ENCODE data around the gene CXCL8. TPM values are rescaled to one million over a fixed set of nuclear protein-coding genes. Genes with fewer than 3 reads are reported as not detected.

CXCL8 gene
- total and polyA plus RNA-seq, 9 of the 15 experiments (the other 6 are each of a cell fraction or from before 2014, with no cell fraction given) = 1.6 to 7.7 (median 3.3) TPM

- WGBS (ENCODE audit: insufficient coverage, low coverage, missing lambda C conversion rate) = 63% methylated on average over 8 of the region's 8 CpGs
- no peak; the same call in 2 of the 3 replicates for ATAC-seq
- Histone ChIP-seq H3K4me3 (no peak overlapping the region), H3K36me3 (ENCODE audit: control insufficient read depth, insufficient read depth, low read length) (no peaks in the 10 kb centered on the region), H3K9ac (ENCODE audit: insufficient read depth in 1 of 2, low read depth in 2 of 2, low read length in 2 of 2) (no peak overlapping the region; a peak in 1 of 4 replicates), H3K4me2 (ENCODE audit: insufficient read depth, low read length) (no peak overlapping the region), H3K4me1 (replicated peaks in 1 of 2; ENCODE audit: control insufficient read depth in 2 of 2, insufficient read depth in 2 of 2, low read length in 2 of 2) (peaks cover 0 to 17% of the 10 kb centered on the region in 2 experiments; a peak in 4 of 5 replicates), H4K20me1 (replicated peaks; ENCODE audit: control insufficient read depth, insufficient read depth, low read length) (no peaks in the 10 kb centered on the region), H2AFZ (ENCODE audit: low read depth, low read length) (peak overlapping the region; percentile 70), H3K27ac (ENCODE audit: extremely low read depth, low read depth, low read length) (no peak overlapping the region), H3K79me2 (ENCODE audit: control insufficient read depth, insufficient read depth, low read length) (no peaks in the 10 kb centered on the region), H3K9me3 (replicated peaks; ENCODE audit: control insufficient read depth, insufficient read depth, low read depth, low read length) (no peaks in the 10 kb centered on the region), H3K9me1 (ENCODE audit: control insufficient read depth, insufficient read depth, low read length) (no peaks in the 10 kb centered on the region), H3K27me3 (ENCODE audit: control insufficient read depth in 2 of 2, insufficient read depth in 2 of 2, low read length in 2 of 2) (no peaks in the 10 kb centered on the region)
- in situ Hi-C loops (cut with MboI) (loop anchor here (10.0 kb wide), 1 partner anchor 307 kb away; the partner anchor contains the start of gene CXCL3), intact Hi-C loops (cut with micrococcal nuclease) (loop anchor here (5.0 to 10.0 kb wide), 4 partner anchors 65 to 405 kb away; partner anchors contain the start of gene CXCL3)
- CTCF ChIA-PET (ENCODE audit: low intra/inter-chr PET ratio) = no interaction called here
- TF ChIP-seq EP400 (IDR thresholded peaks at IDR 0.05) (no peak), FOXK2 (conservative IDR thresholded peaks at IDR 0.05 in 1 of 2, IDR thresholded peaks at IDR 0.05 in 1 of 2; ENCODE audit: low read depth in 2 of 2) (no peak), SMAD3 (CRISPR knock-in tag; conservative IDR thresholded peaks at IDR 0.05) (no peak), ZSCAN29 (IDR thresholded peaks at IDR 0.05) (no peak)
- POLR2A ChIA-PET = interaction anchor here (1.9 kb wide), 1 partner anchor 16 kb away, joined by 5 read pairs; no protein-coding TSS in a partner anchor
- BruUV-seq (replicated peaks) = no TSS peak
- DNase-seq (ENCODE audit: extremely low read depth in 1 of 4, low spot score in 3 of 4) = no peak
- FAIRE-seq = no peak
These were observed 12.7 kb upstream of the CXCL8 start for GRCh38 chr4:73727685-73728084.

- H3K9me1 ChIP-seq (ENCODE audit: control insufficient read depth, insufficient read depth, low read length) = no peaks in the 10 kb centered on the region
- no peaks in the 10 kb centered on the region for H3K36me3 ChIP-seq (ENCODE audit: control insufficient read depth, insufficient read depth, low read length)
- DNase-seq (ENCODE audit: extremely low read depth in 1 of 4, low spot score in 3 of 4) = no peak
- no peaks in the 10 kb centered on the region for H3K27me3 ChIP-seq (ENCODE audit: control insufficient read depth in 2 of 2, insufficient read depth in 2 of 2, low read length in 2 of 2)
- peak overlapping the region; percentile 70 for H2AFZ ChIP-seq (ENCODE audit: low read depth, low read length)
- ChIA-PET CTCF (ENCODE audit: low intra/inter-chr PET ratio) (no interaction called here), POLR2A (interaction anchor here (1.9 kb wide), 1 partner anchor 16 kb away, joined by 5 read pairs; no protein-coding TSS in a partner anchor)
- in situ Hi-C loops (cut with MboI) (loop anchor here (10.0 kb wide), 1 partner anchor 307 kb away; the partner anchor contains the start of gene CXCL3), intact Hi-C loops (cut with micrococcal nuclease) (loop anchor here (5.0 to 10.0 kb wide), 4 partner anchors 66 to 404 kb away; partner anchors contain the start of gene CXCL3)
- H3K4me1 ChIP-seq (replicated peaks in 1 of 2; ENCODE audit: control insufficient read depth in 2 of 2, insufficient read depth in 2 of 2, low read length in 2 of 2) = peaks cover 0 to 19% of the 10 kb centered on the region in 2 experiments; a peak in 4 of 5 replicates
- H3K9ac ChIP-seq (ENCODE audit: insufficient read depth in 1 of 2, low read depth in 2 of 2, low read length in 2 of 2) = no peak overlapping the region
- H4K20me1 ChIP-seq (replicated peaks; ENCODE audit: control insufficient read depth, insufficient read depth, low read length) = no peaks in the 10 kb centered on the region
- no peak for ATAC-seq
- BruUV-seq (replicated peaks) = no TSS peak
- no peak overlapping the region for H3K4me3 ChIP-seq
- no peak overlapping the region for H3K27ac ChIP-seq (ENCODE audit: extremely low read depth, low read depth, low read length)
- 84% methylated on average over 6 of the region's 6 CpGs for WGBS (ENCODE audit: insufficient coverage, low coverage, missing lambda C conversion rate)
- no peaks in the 10 kb centered on the region for H3K9me3 ChIP-seq (replicated peaks; ENCODE audit: control insufficient read depth, insufficient read depth, low read depth, low read length)
- no peaks in the 10 kb centered on the region for H3K79me2 ChIP-seq (ENCODE audit: control insufficient read depth, insufficient read depth, low read length)
- FAIRE-seq = no peak
- H3K4me2 ChIP-seq (ENCODE audit: insufficient read depth, low read length) = no peak overlapping the region
- peak; percentile 98 for TF ChIP-seq CEBPB (tag; IDR thresholded peaks at IDR 0.05)
- no peak for TF ChIP-seq MAFK (IDR thresholded peaks at IDR 0.05; ENCODE audit: low read length)
- no peak for TF ChIP-seq BRF2 (IDR thresholded peaks at IDR 0.05; ENCODE audit: borderline replicate concordance, insufficient read depth, insufficient read length)
- peak; percentile 48; the same call in 1 of the 2 replicates for TF ChIP-seq ZNF316 (IDR thresholded peaks at IDR 0.05)
- no peak for TF ChIP-seq MTA2 (IDR thresholded peaks at IDR 0.05; ENCODE audit: low read depth)
- TF ChIP-seq CEBPG (CRISPR knock-in tag; IDR thresholded peaks at IDR 0.05) = peak; percentile 37; the same call in 1 of the 2 replicates
- peak; percentile 84 to 99 for TF ChIP-seq CEBPG (tag; conservative IDR thresholded peaks at IDR 0.05 in 1 of 2, IDR thresholded peaks at IDR 0.05 in 1 of 2)
- TF ChIP-seq IRF9 (tag; IDR thresholded peaks at IDR 0.05) = peak; percentile 55
These were observed 12.2 kb upstream of the CXCL8 start for GRCh38 chr4:73728091-73728741.
